Natural killer cell (primary cell): ENCODE measurements around the gene MAB21L3. TPM values are rescaled to one million over a fixed set of nuclear protein-coding genes. Genes with fewer than 3 reads are reported as not detected.

Source experiments
- ATAC-seq, 3 donors: fragments of 150-1000 bp in 2 of 3; fragments of 200-7000 bp in 1 of 3; cut with Tn5 transposase; 1 replicate in 1 of 3; 2 replicates in 2 of 3; pipeline ENCODE4 v1.10.0; 2021; ENCODE audit warnings: mild to moderate bottlenecking in 2 of 3, moderate library complexity in 2 of 3
- DNase-seq, 2 donors: peaks; one replicate each; pipeline versions ENCODE4 v3.0.0 to v3.0.0-alpha.2; 2013 to 2021; ENCODE audit warnings: mixed read lengths in 1 of 2
- H3K27ac ChIP-seq: one replicate; pipeline ENCODE4 v1.5.1; 2013; ENCODE audit warnings: mild to moderate bottlenecking, low read length
- H3K27me3 ChIP-seq: one replicate; pipeline ENCODE4 v1.6.1; 2013; ENCODE audit warnings: low read length; ENCODE audit not compliant: control insufficient read depth, insufficient read depth
- H3K36me3 ChIP-seq: one replicate; pipeline ENCODE4 v1.6.1; 2013; ENCODE audit warnings: low read length; ENCODE audit not compliant: control insufficient read depth, insufficient read depth
- H3K4me1 ChIP-seq: one replicate; pipeline ENCODE4 v1.6.1; 2013; ENCODE audit warnings: low read length; ENCODE audit not compliant: control insufficient read depth, insufficient read depth
- H3K4me3 ChIP-seq: one replicate; pipeline ENCODE4 v1.5.1; 2013; ENCODE audit warnings: low read length
- H3K9me3 ChIP-seq: one replicate; pipeline ENCODE4 v1.6.1; 2013; ENCODE audit warnings: low read length; ENCODE audit not compliant: control insufficient read depth, insufficient read depth
- H3K27ac Mint-ChIP-seq, 2 donors: one replicate each; pipeline ENCODE4 v1.8.0; 2022; ENCODE audit warnings: mild to moderate bottlenecking in 2 of 2, mixed read lengths in 2 of 2, moderate library complexity in 1 of 2
- H3K27me3 Mint-ChIP-seq, 2 donors: one replicate each; pipeline ENCODE4 v1.8.0; 2022; ENCODE audit warnings: low read depth in 2 of 2, mixed read lengths in 2 of 2
- H3K36me3 Mint-ChIP-seq: one replicate; pipeline ENCODE4 v1.8.0; 2022; ENCODE audit warnings: mixed read lengths
- H3K4me1 Mint-ChIP-seq, 2 donors: one replicate each; pipeline ENCODE4 v1.8.0; 2022; ENCODE audit warnings: mixed read lengths in 2 of 2
- H3K4me3 Mint-ChIP-seq: one replicate; pipeline ENCODE4 v1.8.0; 2022; ENCODE audit warnings: mild to moderate bottlenecking, moderate library complexity, mixed read lengths
- H3K9me3 Mint-ChIP-seq, 2 donors: one replicate each; pipeline ENCODE4 v1.8.0; 2022; ENCODE audit warnings: mixed read lengths in 2 of 2
- WGBS: methylation state at CpG from one replicate; pipeline ENCODE4 v1.1.7; 2013; ENCODE audit warnings: missing lambda C conversion rate; ENCODE audit not compliant: insufficient coverage; 5-methylcytosine and 5-hydroxymethylcytosine counted together
- intact Hi-C: fragments of 100-400 bp; cut with micrococcal nuclease; formaldehyde crosslinking; loops from one replicate; pipeline ENCODE4 v1.14.2; 2022
- total RNA-seq, 4 donors: library from RNA; stranded (reverse); fragments of 120-200 nt in 1 of 4; gene quantifications; one replicate each; pipeline versions ENCODE4 v1.2.3 to v1.2.4, GENCODE V29; 2013 to 2022
- TF ChIP-seq, protein P1 (sequence below): fragments of 200-600 bp; IDR thresholded peaks from one replicate; pipeline ENCODE4 v1.8.0; 2022; ENCODE audit warnings: antibody characterized with exemption

MAB21L3 gene
- total RNA-seq, 3 donors from 2014 or later (not counting 1 experiment from before 2014, with no cell fraction given) = not detected

DNA sequence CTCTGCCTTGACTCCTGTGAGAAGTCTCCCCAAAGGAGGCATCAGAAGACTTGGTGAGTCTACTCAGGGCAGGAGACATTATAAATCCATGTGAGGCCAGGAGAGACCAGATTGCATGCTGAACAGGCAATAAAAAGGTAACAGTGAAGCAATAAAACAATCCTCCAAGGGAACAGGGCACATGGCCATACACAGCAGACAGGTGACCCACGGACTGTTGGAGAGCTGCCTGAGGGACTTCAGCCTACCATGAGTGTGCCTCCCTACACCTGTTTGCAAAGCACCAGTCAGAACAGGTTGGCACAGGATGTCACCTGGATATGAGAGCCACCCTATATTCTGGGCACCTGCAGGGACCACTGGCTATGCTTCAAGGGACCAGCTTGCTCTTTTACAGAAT, 67.6 kb downstream of the MAB21L3 start:
- Histone ChIP-seq H3K4me3 (no peak overlapping the region), H3K27me3 (no peaks in the 10 kb centered on the region), H3K27ac (no peak overlapping the region), H3K4me1 (no peaks in the 10 kb centered on the region), H3K9me3 (no peaks in the 10 kb centered on the region), H3K36me3 (no peaks in the 10 kb centered on the region)
- Mint-ChIP-seq H3K27me3 (peaks cover 20 to 21% of the 10 kb centered on the region in 2 donors), H3K36me3 (no peaks in the 10 kb centered on the region), H3K4me3 (no peak overlapping the region), H3K9me3 (no peaks in the 10 kb centered on the region), H3K27ac (no peak overlapping the region), H3K4me1 (no peaks in the 10 kb centered on the region)
- 74% methylated on average over 1 of the region's 1 CpG for WGBS
- intact Hi-C loops = no loop called here
- no peak for DNase-seq
- no peak for ATAC-seq
- TF ChIP-seq, protein P1, sequence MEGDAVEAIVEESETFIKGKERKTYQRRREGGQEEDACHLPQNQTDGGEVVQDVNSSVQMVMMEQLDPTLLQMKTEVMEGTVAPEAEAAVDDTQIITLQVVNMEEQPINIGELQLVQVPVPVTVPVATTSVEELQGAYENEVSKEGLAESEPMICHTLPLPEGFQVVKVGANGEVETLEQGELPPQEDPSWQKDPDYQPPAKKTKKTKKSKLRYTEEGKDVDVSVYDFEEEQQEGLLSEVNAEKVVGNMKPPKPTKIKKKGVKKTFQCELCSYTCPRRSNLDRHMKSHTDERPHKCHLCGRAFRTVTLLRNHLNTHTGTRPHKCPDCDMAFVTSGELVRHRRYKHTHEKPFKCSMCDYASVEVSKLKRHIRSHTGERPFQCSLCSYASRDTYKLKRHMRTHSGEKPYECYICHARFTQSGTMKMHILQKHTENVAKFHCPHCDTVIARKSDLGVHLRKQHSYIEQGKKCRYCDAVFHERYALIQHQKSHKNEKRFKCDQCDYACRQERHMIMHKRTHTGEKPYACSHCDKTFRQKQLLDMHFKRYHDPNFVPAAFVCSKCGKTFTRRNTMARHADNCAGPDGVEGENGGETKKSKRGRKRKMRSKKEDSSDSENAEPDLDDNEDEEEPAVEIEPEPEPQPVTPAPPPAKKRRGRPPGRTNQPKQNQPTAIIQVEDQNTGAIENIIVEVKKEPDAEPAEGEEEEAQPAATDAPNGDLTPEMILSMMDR = no peak

DNA sequence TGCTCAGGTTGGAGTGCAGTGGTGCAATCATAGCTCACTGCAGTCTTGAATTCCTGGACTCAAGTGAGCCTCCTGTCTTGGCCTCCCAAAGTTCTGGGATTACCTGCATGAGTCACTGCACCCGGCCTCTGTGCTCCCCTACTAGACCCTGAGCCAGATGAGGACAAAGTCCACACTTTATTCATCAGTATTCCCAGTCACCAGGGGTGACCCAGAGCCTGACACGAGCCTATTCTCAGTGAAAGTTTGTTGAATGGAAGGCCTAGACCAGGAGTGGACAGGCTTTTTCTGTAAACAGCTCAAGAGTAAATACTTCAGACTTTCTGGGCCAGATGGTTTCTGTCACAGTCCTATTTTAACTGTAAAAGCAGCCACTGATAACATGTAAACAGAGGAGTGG, 68.2 kb downstream of the MAB21L3 start:
- intact Hi-C loops = no loop called here
- Mint-ChIP-seq H3K27ac (no peak overlapping the region), H3K9me3 (no peaks in the 10 kb centered on the region), H3K4me1 (no peaks in the 10 kb centered on the region), H3K4me3 (no peak overlapping the region), H3K36me3 (no peaks in the 10 kb centered on the region), H3K27me3 (peaks cover 21 to 27% of the 10 kb centered on the region in 2 donors)
- TF ChIP-seq, protein P1 = no peak
- 57% methylated on average over 2 of the region's 2 CpGs for WGBS
- H3K36me3 ChIP-seq = no peaks in the 10 kb centered on the region
- no peak overlapping the region for H3K27ac ChIP-seq
- DNase-seq (no peak), ATAC-seq (no peak)
- H3K4me1 ChIP-seq = no peaks in the 10 kb centered on the region
- no peak overlapping the region for H3K4me3 ChIP-seq
- no peaks in the 10 kb centered on the region for H3K9me3 ChIP-seq
- peaks cover 2% of the 10 kb centered on the region for H3K27me3 ChIP-seq

DNA sequence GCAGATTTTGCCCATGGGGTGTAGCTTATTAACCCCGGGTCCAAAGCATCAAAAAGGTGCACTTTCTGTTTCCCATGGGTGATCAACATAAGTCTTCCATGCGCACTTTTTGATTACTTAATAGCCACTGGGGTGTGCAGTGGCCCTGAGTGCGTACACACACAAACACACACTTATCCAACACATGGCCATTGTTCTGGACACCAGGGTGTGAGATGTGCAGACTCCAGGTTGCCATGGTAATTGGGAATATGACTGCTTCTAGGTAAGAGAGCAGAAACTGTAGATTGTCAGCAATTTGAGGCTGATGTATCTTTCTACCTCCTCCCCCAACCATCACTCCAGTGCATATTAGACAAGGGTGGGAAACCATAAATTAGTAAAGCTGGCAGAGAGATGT, 68.8 kb downstream of the MAB21L3 start:
- 90% methylated on average over 3 of the region's 3 CpGs for WGBS
- intact Hi-C loops = no loop called here
- Histone ChIP-seq H3K4me3 (no peak overlapping the region), H3K4me1 (no peaks in the 10 kb centered on the region), H3K9me3 (no peaks in the 10 kb centered on the region), H3K36me3 (no peaks in the 10 kb centered on the region), H3K27ac (no peak overlapping the region), H3K27me3 (peaks cover 2% of the 10 kb centered on the region)
- ATAC-seq (no peak), DNase-seq (no peak)
- Mint-ChIP-seq H3K36me3 (no peaks in the 10 kb centered on the region), H3K9me3 (no peaks in the 10 kb centered on the region), H3K27me3 (peaks cover 21 to 30% of the 10 kb centered on the region in 2 donors), H3K27ac (no peak overlapping the region), H3K4me1 (no peaks in the 10 kb centered on the region), H3K4me3 (no peak overlapping the region)
- TF ChIP-seq, protein P1 = no peak

DNA sequence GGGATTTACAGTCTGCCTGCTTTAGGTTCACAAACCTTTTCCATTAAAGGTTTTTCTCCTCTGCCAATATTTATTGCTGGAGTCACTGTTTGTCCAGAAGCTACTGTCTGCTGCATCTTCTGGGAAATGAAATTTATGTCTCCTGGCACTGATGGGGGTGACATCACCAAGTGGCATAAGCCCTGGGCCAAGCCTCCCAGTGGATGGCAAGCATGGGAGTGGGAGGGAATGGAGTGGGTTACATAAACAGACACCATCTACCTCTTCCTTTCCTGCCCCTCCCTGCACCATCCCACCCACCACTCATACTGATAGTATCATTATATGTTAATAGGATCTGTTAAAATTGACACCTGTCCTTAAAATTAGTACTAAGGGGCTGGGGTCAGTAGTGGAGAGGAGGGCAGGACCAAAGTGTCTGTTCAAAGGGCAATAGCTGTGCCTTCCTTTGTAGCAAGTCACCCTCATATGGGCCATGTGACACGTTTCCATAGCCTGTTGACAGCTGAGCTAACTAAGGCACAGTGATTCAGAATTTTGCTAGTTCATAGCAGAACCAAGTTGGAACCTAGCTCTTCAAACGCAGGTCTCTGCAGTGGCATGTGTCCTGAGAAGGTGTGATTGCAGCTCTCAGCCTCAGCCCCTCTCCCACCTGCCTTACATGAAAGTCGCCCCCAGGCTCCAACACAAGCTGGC, 71.0 kb downstream of the MAB21L3 start:
- 75% methylated on average over 3 of the region's 3 CpGs for WGBS

More for the DNA sequence above, 71.0 kb downstream of the MAB21L3 start:
- DNase-seq = no peak
- H3K36me3 Mint-ChIP-seq = no peaks in the 10 kb centered on the region
- Histone ChIP-seq H3K27me3 (peaks cover 2% of the 10 kb centered on the region), H3K4me3 (no peak overlapping the region), H3K27ac (no peak overlapping the region), H3K36me3 (no peaks in the 10 kb centered on the region), H3K4me1 (no peaks in the 10 kb centered on the region), H3K9me3 (no peaks in the 10 kb centered on the region)
- no peak for ATAC-seq
- H3K27ac Mint-ChIP-seq = no peak overlapping the region
- TF ChIP-seq, protein P1 = no peak
- H3K4me3 Mint-ChIP-seq = no peak overlapping the region
- no peaks in the 10 kb centered on the region for H3K9me3 Mint-ChIP-seq
- intact Hi-C loops = no loop called here
- H3K4me1 Mint-ChIP-seq = no peaks in the 10 kb centered on the region
- H3K27me3 Mint-ChIP-seq = peaks cover 21 to 39% of the 10 kb centered on the region in 2 donors
